HG02763 (cell line): ENCODE data around the gene ANKRD65.
"Not testable (repeated sequence)": the region's sequence is repeated elsewhere in the genome, so short reads cannot be mapped to it uniquely, and the experiment has no call there.

Experiments used
- ATAC-seq: cut with Tn5 transposase; IDR thresholded peaks from one replicate; pipeline ENCODE4 v1.9.1; 2021; ENCODE audit warnings: mild to moderate bottlenecking, moderate library complexity; ENCODE audit not compliant: unreplicated experiment

ANKRD65 gene

GRCh38 chr1:1421147-1421906, at the start of gene ANKRD65:
TSS of gene ANKRD65 (minus strand) at chr1:1421276. CDS start at chr1:1421005, 271 bp downstream.
- no peak for ATAC-seq

GRCh38 chr1:1468196-1468985, 47.3 kb upstream of the ANKRD65 start:
- ATAC-seq, result not testable (repeated sequence)

GRCh38 chr1:1463312-1463711, 42.2 kb upstream of the ANKRD65 start:
- no peak for ATAC-seq

- no peak for ATAC-seq
Observed at GRCh38 chr1:1462318-1462966, 41.4 kb upstream of the ANKRD65 start.

DNA sequence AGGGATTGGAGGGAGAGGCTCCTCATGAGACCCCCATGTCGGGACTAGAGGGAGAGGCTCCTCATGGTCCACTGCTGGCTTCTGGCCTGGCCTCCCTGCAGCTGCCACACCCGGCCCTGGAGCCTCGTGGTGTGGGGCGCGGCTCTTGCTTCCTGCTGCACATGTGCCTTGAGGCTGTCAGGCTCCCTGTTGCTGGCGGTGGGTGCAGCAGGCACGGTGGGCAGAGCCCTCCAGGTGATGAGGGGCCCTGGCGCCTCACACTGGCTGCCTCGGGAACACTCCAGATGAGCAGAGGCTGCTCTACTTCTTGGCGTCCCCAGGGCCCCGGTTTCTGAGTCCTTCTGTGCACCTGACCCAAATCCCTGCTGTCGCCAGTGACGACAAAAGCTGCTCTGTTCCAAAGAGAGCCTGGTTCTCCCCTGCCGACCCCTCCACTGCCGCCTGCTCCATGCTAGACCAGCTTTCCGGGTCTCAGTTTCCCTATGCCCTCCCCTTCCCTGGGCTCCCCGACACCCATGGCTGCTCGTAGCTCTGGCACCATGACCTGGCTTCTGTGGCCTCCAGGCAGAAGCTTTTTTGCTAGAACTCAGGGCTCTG, 40.7 kb upstream of the ANKRD65 start:
- no peak for ATAC-seq

DNA sequence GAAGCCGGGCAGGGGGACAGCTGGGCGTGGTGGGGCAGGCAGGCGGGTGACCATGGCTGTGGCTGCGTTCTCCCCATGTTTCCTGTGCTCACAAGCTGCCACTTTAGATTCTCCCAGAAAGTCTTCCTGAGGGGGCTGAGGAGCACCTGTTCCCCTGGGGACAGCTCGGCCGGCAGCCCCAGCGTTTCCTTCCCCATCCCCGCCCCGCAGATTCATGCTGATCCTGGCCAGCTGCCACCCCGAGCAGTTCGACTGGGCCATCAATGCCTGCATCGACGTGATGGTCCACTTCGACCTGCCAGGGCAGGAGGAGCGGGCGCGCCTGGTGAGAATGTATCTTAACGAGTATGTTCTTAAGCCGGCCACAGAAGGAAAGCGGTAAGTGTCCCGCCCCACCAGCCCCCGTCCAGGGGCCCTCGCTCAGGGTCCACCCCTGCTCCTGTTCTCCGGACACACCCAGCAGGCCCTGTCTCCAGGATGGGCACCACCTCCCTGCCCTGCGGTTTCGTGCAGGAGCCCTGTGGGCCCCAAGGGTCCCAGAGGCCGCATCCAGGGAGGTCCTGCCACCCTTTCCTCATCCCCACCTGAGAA, 39.6 kb upstream of the ANKRD65 start:
- no peak for ATAC-seq

- ATAC-seq, result not testable (repeated sequence)
Observed at GRCh38 chr1:1459711-1460110, 38.6 kb upstream of the ANKRD65 start.

- not testable (repeated sequence) for ATAC-seq
Observed at GRCh38 chr1:1459156-1459555, 38.1 kb upstream of the ANKRD65 start.

- ATAC-seq, result not testable (repeated sequence)
Observed at GRCh38 chr1:1456683-1457255, 35.7 kb upstream of the ANKRD65 start.

- ATAC-seq, result not testable (repeated sequence)
Observed at GRCh38 chr1:1455934-1456333, 34.9 kb upstream of the ANKRD65 start.

- no peak for ATAC-seq
Observed at GRCh38 chr1:1455366-1455884, 34.3 kb upstream of the ANKRD65 start.

GRCh38 chr1:1454286-1455056, 33.4 kb upstream of the ANKRD65 start:
- ATAC-seq, result not testable (repeated sequence)

DNA sequence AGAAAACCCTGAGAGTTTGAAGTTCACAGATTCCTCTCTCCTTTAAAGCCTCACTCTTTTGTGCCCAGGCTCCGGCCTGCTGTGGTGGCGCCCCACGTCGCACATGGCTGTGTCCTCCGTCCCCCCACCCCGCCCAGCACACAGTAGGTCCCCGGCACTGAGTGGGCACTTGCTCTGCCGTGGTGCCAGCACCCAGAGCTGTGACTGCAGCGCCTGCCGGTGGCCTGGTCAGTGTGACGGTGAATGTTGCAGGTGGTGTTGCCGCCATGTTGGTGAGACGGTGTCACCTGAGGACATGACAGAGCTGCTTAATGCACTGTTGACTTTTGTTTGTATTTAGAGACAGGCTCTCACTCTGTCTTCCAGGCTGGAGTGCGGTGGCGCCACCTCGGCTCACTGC, 31.8 kb upstream of the ANKRD65 start:
- no peak for ATAC-seq

DNA sequence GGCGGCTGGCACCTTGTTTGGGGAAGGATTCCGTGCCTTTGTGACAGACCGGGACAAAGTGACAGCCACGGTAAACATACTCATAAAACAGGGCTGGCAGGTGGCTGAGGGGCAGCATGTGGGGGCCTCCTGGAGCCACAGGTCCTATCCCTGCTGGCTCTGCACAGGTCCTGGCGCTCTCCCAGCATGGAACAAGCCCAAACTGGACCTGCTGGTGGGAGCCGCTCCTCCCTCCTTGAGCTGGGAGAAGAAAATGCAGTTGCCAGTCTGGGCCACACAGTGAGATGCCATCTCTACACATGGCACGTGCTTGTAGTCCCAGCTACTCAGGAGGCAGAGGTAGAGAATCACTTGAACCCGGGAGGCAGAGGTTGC, 31.3 kb upstream of the ANKRD65 start:
- not testable (repeated sequence) for ATAC-seq

- no peak for ATAC-seq
Observed at GRCh38 chr1:1451696-1452364, 30.8 kb upstream of the ANKRD65 start.

DNA sequence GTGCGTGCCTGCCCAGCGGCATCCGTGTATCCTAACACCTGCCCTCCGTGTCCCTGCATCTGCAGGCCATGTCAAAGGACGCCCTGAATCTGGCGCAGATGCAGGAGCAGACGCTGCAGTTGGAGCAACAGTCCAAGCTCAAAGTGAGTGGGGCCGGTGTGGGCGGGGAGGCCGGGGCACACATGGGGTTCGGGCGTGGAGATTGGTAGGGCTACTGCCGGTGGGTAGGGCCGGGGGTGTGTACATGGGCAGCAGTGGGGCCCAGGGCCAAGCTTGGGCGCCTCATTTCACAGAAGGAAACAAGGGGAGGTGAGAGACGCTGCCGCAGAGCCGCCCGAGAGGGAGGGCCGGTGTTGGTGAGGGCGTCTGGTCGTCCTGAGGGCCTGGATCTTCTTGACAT, 29.5 kb upstream of the ANKRD65 start:
- not testable (repeated sequence) for ATAC-seq

DNA sequence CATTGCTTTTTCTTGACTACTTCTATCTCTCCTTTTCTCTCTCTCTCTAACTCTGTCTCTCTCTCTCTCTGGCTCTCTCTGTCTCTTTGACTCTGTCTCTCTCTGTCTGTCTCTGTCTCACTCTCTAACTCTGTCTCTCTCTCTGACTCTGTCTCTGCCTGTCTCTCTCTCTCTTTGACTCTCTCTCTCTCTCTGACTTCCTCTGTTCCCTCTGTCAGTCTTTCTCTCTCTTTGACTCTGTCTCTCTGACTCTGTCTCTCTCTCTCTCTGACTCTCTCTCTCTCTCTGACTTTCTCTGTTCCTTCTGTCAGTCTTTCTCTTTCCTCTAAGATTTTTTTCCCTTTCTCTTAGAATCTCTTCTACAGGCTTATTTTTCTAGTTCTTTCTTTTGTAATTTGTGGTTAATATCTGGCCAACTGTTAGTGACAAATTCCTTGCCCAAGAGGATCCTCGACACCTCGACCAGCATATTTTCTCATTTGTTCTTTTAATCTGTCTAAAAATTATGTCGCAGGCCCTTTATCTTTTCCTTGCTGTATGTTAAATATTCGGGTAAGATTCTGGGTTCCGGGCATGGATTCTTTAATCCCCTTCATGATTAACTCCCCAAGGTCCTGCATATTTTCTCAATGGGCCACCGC, 28.1 kb upstream of the ANKRD65 start, which contains the start of gene ATAD3C:
ATAD3C (plus strand) TSS at position 591 of the 641 bp plus-strand sequence. CDS start 995 bp downstream, outside the sequence.
- ATAC-seq, result no peak

DNA sequence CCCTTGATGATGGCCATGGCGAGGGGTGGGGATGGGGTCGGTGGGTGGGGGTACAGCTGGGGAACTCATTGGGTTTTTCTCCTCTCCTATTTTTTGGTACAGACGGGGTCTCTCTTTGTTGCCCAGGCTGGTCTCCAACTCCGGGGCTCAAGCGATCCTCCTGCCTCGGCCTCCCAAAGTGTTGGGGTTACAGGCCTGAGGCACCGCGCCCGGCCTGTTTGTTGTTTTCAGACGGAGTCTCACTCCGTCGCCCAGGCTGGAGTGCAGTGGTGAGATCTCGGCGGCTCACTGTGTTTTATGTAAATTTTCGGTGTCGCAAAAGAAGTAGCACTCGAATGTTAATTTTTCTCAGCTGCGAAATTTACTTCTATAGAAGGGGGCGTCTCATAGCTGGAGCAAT, 25.6 kb upstream of the ANKRD65 start:
- ATAC-seq, result not testable (repeated sequence)
